ENCODE measurements around the gene SCFD2. TPM values are rescaled to one million over a fixed set of nuclear protein-coding genes. Genes with fewer than 3 reads are reported as not detected.

Gene SCFD2
- polyA plus RNA-seq, 1 of the 3 experiments (the other 2 are of a cell fraction), result 14.1 TPM

- no peaks in the 10 kb centered on the region for H3K9me3 ChIP-seq
- no peaks in the 10 kb centered on the region for H4K20me1 ChIP-seq (ENCODE audit: insufficient read depth)
- H3K9me2 ChIP-seq, result no peaks in the 10 kb centered on the region
- no peak overlapping the region for H3K9ac ChIP-seq
- 91% methylated on average over 6 of the region's 6 CpGs for WGBS (ENCODE audit: low lambda C conversion rate)
- no peak overlapping the region for H2AFZ ChIP-seq (ENCODE audit: low read depth)
- peak overlapping the region in 1 of 2 experiments; percentile 28; a peak in 1 of 4 replicates for H3K27ac ChIP-seq (ENCODE audit: low read depth in 2 of 2, low read length in 1 of 2)
- H3K27me3 ChIP-seq (ENCODE audit: insufficient read depth), result no peaks in the 10 kb centered on the region
- DNase-seq, result no peak
- H3K4me1 ChIP-seq (ENCODE audit: control insufficient read depth in 1 of 2, insufficient read depth in 2 of 2, low read depth in 1 of 2, low read length in 1 of 2), result peaks cover 6 to 7% of the 10 kb centered on the region in 2 experiments; a peak in 3 of 4 replicates
- H3K79me2 ChIP-seq (ENCODE audit: insufficient read depth), result no peaks in the 10 kb centered on the region
- no peak overlapping the region for H3K4me3 ChIP-seq (ENCODE audit: low read depth in 2 of 2, low read length in 1 of 2)
- TF ChIP-seq TAF1 (IDR thresholded peaks at IDR 0.05; ENCODE audit: borderline replicate concordance, low read depth, low read length) (no peak), NRF1 (IDR thresholded peaks at IDR 0.05; ENCODE audit: low read depth, low read length) (no peak), IRF3 (IDR thresholded peaks at IDR 0.05; ENCODE audit: low read depth, low read length) (no peak), RFX5 (IDR thresholded peaks at IDR 0.05; ENCODE audit: low read length) (no peak), RCOR1 (IDR thresholded peaks at IDR 0.05; ENCODE audit: low read length) (no peak), EP300 (IDR thresholded peaks at IDR 0.05; ENCODE audit: borderline replicate concordance in 1 of 2, low read depth in 1 of 2, low read length in 1 of 2) (no peak), FOSL2 (IDR thresholded peaks at IDR 0.05; ENCODE audit: borderline replicate concordance, low read depth) (no peak), TCF12 (IDR thresholded peaks at IDR 0.05) (no peak), RXRA (IDR thresholded peaks at IDR 0.05; ENCODE audit: borderline replicate concordance, low read depth) (no peak), SIN3A (IDR thresholded peaks at IDR 0.05; ENCODE audit: borderline replicate concordance, low read depth, low read length) (no peak), NFIC (IDR thresholded peaks at IDR 0.05; ENCODE audit: borderline replicate concordance) (no peak), CHD2 (IDR thresholded peaks at IDR 0.05; ENCODE audit: low read length, partially characterized antibody) (no peak), MAX (IDR thresholded peaks at IDR 0.05; ENCODE audit: low read depth) (no peak), PBX3 (IDR thresholded peaks at IDR 0.05) (no peak), RAD21 (IDR thresholded peaks at IDR 0.05; ENCODE audit: low read length) (no peak), GABPA (IDR thresholded peaks at IDR 0.05; ENCODE audit: low read depth) (no peak), MXI1 (IDR thresholded peaks at IDR 0.05; ENCODE audit: low read depth, low read length) (no peak)
- no peak overlapping the region for H3K4me2 ChIP-seq
- ChIA-PET CTCF (interaction anchor here (0.7 kb wide), 1 partner anchor 10 kb away, joined by 3 read pairs; no protein-coding TSS in a partner anchor), POLR2A (no interaction called here)
- H3F3A ChIP-seq (replicated peaks; ENCODE audit: insufficient read depth), result no peaks in the 10 kb centered on the region
- no peaks in the 10 kb centered on the region for H3K36me3 ChIP-seq (replicated peaks in 1 of 2; ENCODE audit: control insufficient read depth in 1 of 2, insufficient read depth in 2 of 2, low read length in 1 of 2)
These were observed 244.5 kb downstream of the SCFD2 start for GRCh38 chr4:53121264-53121865.
